Measurements from ENCODE around the gene EDIL3. TPM values are rescaled to one million over a fixed set of nuclear protein-coding genes. Genes with fewer than 3 reads are reported as not detected.

The EDIL3 gene
- total and polyA plus RNA-seq, 2 donors (not counting 1 experiment from before 2014, with no cell fraction given), result not detected

DNA sequence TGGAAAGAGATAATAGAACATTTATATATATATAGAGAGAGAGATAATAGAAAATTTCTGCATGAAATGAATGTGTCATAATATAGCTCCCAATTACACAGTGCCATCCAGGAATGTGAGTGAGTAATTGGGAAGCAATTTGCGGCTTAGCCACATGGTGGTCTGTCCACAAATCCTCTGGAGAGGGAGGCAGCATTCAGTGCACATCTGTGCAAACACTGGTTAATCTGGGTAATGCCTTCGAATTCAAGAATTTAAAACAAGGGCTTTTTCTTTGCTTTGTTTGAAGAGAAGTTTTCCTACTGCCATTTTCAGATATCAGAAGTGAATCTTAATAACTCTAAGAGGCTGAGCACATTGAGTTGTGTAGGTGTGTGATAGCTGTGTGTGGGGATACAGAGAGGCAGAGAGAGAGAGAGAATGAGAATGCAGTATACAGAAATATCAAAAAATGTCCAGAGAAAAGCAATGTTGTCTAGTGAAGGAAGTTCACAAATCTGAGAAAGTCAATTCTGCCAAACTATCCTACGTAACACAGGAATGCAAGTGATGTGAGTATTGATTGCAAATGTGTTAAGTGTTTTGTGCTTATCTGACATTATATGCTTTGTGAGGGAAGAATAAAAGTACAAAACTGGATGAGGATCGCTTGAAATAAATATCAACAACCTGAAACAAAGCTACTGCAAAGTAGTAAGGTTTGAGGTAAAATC lies 134.6 kb downstream of the EDIL3 start:
- no peaks in the 10 kb centered on the region for H3K9me3 ChIP-seq (ENCODE audit: control extremely low read depth in 1 of 3, control insufficient read depth in 2 of 3, insufficient read depth in 1 of 3, low read length in 2 of 3)
- no peaks in the 10 kb centered on the region for H4K20me1 ChIP-seq (ENCODE audit: control insufficient read depth, insufficient read depth, low read length, poor library complexity, severe bottlenecking)
- no peaks in the 10 kb centered on the region for H3K9me3 Mint-ChIP-seq (ENCODE audit: insufficient read depth)
- H3K4me2 ChIP-seq (replicated peaks; ENCODE audit: low read depth, low read length, poor library complexity, severe bottlenecking), result no peak overlapping the region
- H3K4me3 Mint-ChIP-seq, result no peak overlapping the region
- no peak overlapping the region for H3K4me3 ChIP-seq (ENCODE audit: control extremely low read depth in 1 of 5, extremely low read depth in 1 of 5, insufficient read depth in 1 of 5, low read depth in 2 of 5, low read length in 4 of 5)
- DNase-seq (no peak), ATAC-seq (ENCODE audit: low read depth) (no peak)
- ChIA-PET CTCF (no interaction called here), POLR2A (no interaction called here)
- H3K27ac ChIP-seq (ENCODE audit: low read length in 2 of 2), result no peak overlapping the region
- no peaks in the 10 kb centered on the region for H3K27me3 Mint-ChIP-seq
- H3K4me1 ChIP-seq (ENCODE audit: control insufficient read depth in 2 of 2, insufficient read depth in 2 of 2, low read length in 2 of 2), result no peaks in the 10 kb centered on the region
- no peaks in the 10 kb centered on the region for H3K79me2 ChIP-seq (ENCODE audit: control insufficient read depth, insufficient read depth, low read length)
- no peak overlapping the region for H3K9ac ChIP-seq (ENCODE audit: low read length)
- no peaks in the 10 kb centered on the region for H3K27me3 ChIP-seq (replicated peaks in 1 of 4; ENCODE audit: control extremely low read depth in 1 of 4, control insufficient read depth in 3 of 4, insufficient read depth in 4 of 4, low read length in 3 of 4)
- H2AFZ ChIP-seq (ENCODE audit: insufficient read depth, low read depth, low read length, poor library complexity, severe bottlenecking), result no peak overlapping the region
- 75% methylated on average over 1 of the region's 4 CpGs for WGBS (ENCODE audit: insufficient coverage)
- H3K36me3 ChIP-seq (replicated peaks in 1 of 2; ENCODE audit: control extremely low read depth in 1 of 2, control insufficient read depth in 1 of 2, extremely low read depth in 1 of 2, insufficient read depth in 2 of 2, low read length in 1 of 2), result no peaks in the 10 kb centered on the region
- H3K27ac Mint-ChIP-seq, result no peak overlapping the region
- TF ChIP-seq, protein P1, sequence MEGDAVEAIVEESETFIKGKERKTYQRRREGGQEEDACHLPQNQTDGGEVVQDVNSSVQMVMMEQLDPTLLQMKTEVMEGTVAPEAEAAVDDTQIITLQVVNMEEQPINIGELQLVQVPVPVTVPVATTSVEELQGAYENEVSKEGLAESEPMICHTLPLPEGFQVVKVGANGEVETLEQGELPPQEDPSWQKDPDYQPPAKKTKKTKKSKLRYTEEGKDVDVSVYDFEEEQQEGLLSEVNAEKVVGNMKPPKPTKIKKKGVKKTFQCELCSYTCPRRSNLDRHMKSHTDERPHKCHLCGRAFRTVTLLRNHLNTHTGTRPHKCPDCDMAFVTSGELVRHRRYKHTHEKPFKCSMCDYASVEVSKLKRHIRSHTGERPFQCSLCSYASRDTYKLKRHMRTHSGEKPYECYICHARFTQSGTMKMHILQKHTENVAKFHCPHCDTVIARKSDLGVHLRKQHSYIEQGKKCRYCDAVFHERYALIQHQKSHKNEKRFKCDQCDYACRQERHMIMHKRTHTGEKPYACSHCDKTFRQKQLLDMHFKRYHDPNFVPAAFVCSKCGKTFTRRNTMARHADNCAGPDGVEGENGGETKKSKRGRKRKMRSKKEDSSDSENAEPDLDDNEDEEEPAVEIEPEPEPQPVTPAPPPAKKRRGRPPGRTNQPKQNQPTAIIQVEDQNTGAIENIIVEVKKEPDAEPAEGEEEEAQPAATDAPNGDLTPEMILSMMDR (IDR thresholded peaks at IDR 0.05), result no peak
- no peak for TF ChIP-seq EZH2 (IDR thresholded peaks at IDR 0.05; ENCODE audit: borderline replicate concordance, insufficient read depth, low read depth, low read length, poor library complexity, severe bottlenecking)
- H3K4me1 Mint-ChIP-seq, result no peaks in the 10 kb centered on the region
- intact Hi-C loops (cut with micrococcal nuclease), result no loop called here

DNA sequence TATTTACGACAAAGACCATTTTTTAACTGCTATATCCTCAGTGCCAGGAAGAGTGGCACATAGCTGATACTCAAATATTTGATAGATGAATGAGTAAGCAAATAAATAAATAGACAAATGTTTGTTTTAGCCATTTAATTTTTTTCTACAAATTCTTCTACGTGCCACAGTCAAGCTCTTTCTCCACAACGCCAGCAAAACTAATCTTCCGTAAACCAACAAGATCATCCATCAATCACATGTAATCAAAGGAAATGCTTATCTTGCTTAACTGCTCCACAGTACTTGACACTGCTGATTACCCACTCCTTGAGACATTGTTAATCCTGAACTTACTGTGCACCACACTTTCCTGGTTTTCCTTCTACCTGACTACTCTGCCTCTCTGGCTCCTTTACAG lies 136.7 kb downstream of the EDIL3 start:
- DNase-seq, result no peak
- no peak overlapping the region for H3K4me3 Mint-ChIP-seq
- 89% methylated on average over 3 of the region's 4 CpGs for WGBS (ENCODE audit: insufficient coverage)
- H3K9me3 ChIP-seq (ENCODE audit: control extremely low read depth in 1 of 3, control insufficient read depth in 2 of 3, insufficient read depth in 1 of 3, low read length in 2 of 3), result no peaks in the 10 kb centered on the region
- no peak overlapping the region for H3K4me2 ChIP-seq (replicated peaks; ENCODE audit: low read depth, low read length, poor library complexity, severe bottlenecking)
- no peak overlapping the region for H3K27ac Mint-ChIP-seq
- no peak for TF ChIP-seq EZH2 (IDR thresholded peaks at IDR 0.05; ENCODE audit: borderline replicate concordance, insufficient read depth, low read depth, low read length, poor library complexity, severe bottlenecking)
- TF ChIP-seq, protein P1 (IDR thresholded peaks at IDR 0.05), result no peak
- no peak overlapping the region for H3K9ac ChIP-seq (ENCODE audit: low read length)
- H3K27me3 Mint-ChIP-seq, result no peaks in the 10 kb centered on the region
- no peaks in the 10 kb centered on the region for H3K9me3 Mint-ChIP-seq (ENCODE audit: insufficient read depth)
- H2AFZ ChIP-seq (ENCODE audit: insufficient read depth, low read depth, low read length, poor library complexity, severe bottlenecking), result no peak overlapping the region
- ATAC-seq (ENCODE audit: low read depth), result no peak
- no peaks in the 10 kb centered on the region for H3K36me3 ChIP-seq (replicated peaks in 1 of 2; ENCODE audit: control extremely low read depth in 1 of 2, control insufficient read depth in 1 of 2, extremely low read depth in 1 of 2, insufficient read depth in 2 of 2, low read length in 1 of 2)
- H3K4me3 ChIP-seq (ENCODE audit: control extremely low read depth in 1 of 5, extremely low read depth in 1 of 5, insufficient read depth in 1 of 5, low read depth in 2 of 5, low read length in 4 of 5), result no peak overlapping the region
- intact Hi-C loops (cut with micrococcal nuclease), result no loop called here
- H3K27me3 ChIP-seq (replicated peaks in 1 of 4; ENCODE audit: control extremely low read depth in 1 of 4, control insufficient read depth in 3 of 4, insufficient read depth in 4 of 4, low read length in 3 of 4), result no peaks in the 10 kb centered on the region
- no peak overlapping the region for H3K27ac ChIP-seq (ENCODE audit: low read length in 2 of 2)
- CTCF ChIA-PET, result no interaction called here
- no peaks in the 10 kb centered on the region for H4K20me1 ChIP-seq (ENCODE audit: control insufficient read depth, insufficient read depth, low read length, poor library complexity, severe bottlenecking)
- H3K79me2 ChIP-seq (ENCODE audit: control insufficient read depth, insufficient read depth, low read length), result no peaks in the 10 kb centered on the region
- H3K4me1 Mint-ChIP-seq, result no peaks in the 10 kb centered on the region
- POLR2A ChIA-PET, result no interaction called here
- H3K4me1 ChIP-seq (ENCODE audit: control insufficient read depth in 2 of 2, insufficient read depth in 2 of 2, low read length in 2 of 2), result no peaks in the 10 kb centered on the region

All from B cell (primary cell).